Kidney (tissue), 14 donors: ENCODE measurements around the gene ABCB10. TPM values are rescaled to one million over a fixed set of nuclear protein-coding genes. Genes with fewer than 3 reads are reported as not detected.

Experiments
- DNase-seq, 5 donors: peaks; one replicate each; pipeline ENCODE4 v3.0.0-alpha.2; 2013 to 2020
- FAIRE-seq: peaks from 2 replicates; lab custom pipeline; 2012; peaks lifted over from hg19 to GRCh38; lab: Jason Lieb, UNC
- H3K27ac ChIP-seq, 2 donors: one replicate each; pipeline ENCODE4 v1.7.0; 2013; ENCODE audit warnings: low read depth in 2 of 2, low read length in 2 of 2, inconsistent platforms in 1 of 2
- H3K27me3 ChIP-seq: one replicate; pipeline ENCODE4 v1.7.1; 2013; ENCODE audit warnings: low read length, inconsistent platforms; ENCODE audit not compliant: control insufficient read depth, insufficient read depth
- H3K36me3 ChIP-seq, 3 donors: one replicate each; pipeline versions ENCODE4 v1.7.0 to v1.7.1; 2013; ENCODE audit warnings: low read length in 3 of 3, control low read depth in 1 of 3, inconsistent platforms in 1 of 3; ENCODE audit not compliant: insufficient read depth in 3 of 3, control insufficient read depth in 2 of 3
- H3K4me1 ChIP-seq, 3 donors: one replicate each; pipeline versions ENCODE4 v1.7.0 to v1.7.1; 2013; ENCODE audit warnings: low read length in 3 of 3, inconsistent platforms in 1 of 3, low read depth in 1 of 3; ENCODE audit not compliant: control insufficient read depth in 2 of 3, insufficient read depth in 2 of 3
- H3K4me3 ChIP-seq, 3 donors: one replicate each; pipeline versions ENCODE4 v1.7.0 to v1.8.1; 2013; ENCODE audit warnings: low read length in 3 of 3, control low read depth in 1 of 3, inconsistent platforms in 1 of 3
- H3K9ac ChIP-seq, 3 donors: one replicate each; pipeline versions ENCODE4 v1.7.0 to v1.7.1; 2013; ENCODE audit warnings: low read length in 3 of 3, control low read depth in 1 of 3, inconsistent platforms in 1 of 3
- H3K9me3 ChIP-seq, 3 donors: one replicate each; pipeline versions ENCODE4 v1.7.0 to v1.7.1; 2013; ENCODE audit warnings: low read length in 3 of 3, control low read depth in 1 of 3, inconsistent platforms in 1 of 3; ENCODE audit not compliant: control insufficient read depth in 2 of 3, insufficient read depth in 1 of 3
- CTCF ChIP-seq: IDR thresholded peaks from 3 replicates; pipeline ENCODE4 v1.5.1; 2012; ENCODE audit warnings: mild to moderate bottlenecking, moderate library complexity, borderline replicate concordance; ENCODE audit not compliant: insufficient read depth; ENCODE audit errors: extremely low read depth
- intact Hi-C: fragments of 100-400 bp; cut with DNase I; formaldehyde crosslinking; loops from one replicate; pipeline ENCODE4 v1.11.1; 2022
- polyA plus RNA-seq: library from polyadenylated mRNA; stranded (reverse); fragments of 350-450 nt; fragmentation: Illumina TruSeq; extraction: RNeasy Lipid Tissue Mini Kit (QIAGEN cat#74804); gene quantifications from one replicate; pipeline ENCODE4 v1.2.3, GENCODE V29; 2014; ENCODE audit warnings: low read depth, low replicate concordance; ENCODE audit not compliant: insufficient read depth
- total RNA-seq: library from RNA; stranded (reverse); fragmentation: NEBNext Ultra II Directional; extraction: Animal tissue kit (Norgen Biotek cat#: 25700); gene quantifications from one replicate; pipeline ENCODE4 v1.2.1, GENCODE V29; 2021
- donor health status: control.
- donor health status: control.
- donor health status: control.
- donor health status: control.
- donor health status: control.
- donor health status: DM: yes; HTN: yes; CAD: no.
- donor health status: Normal renal cell carcinoma (clear cell type).

Gene ABCB10
- total and polyA plus RNA-seq, 2 donors from 2014 or later = 4.5 to 15.4 TPM

GRCh38 chr1:229470406-229471043, 88.0 kb downstream of the ABCB10 start:
- no peak for TF ChIP-seq CTCF
- intact Hi-C loops = no loop called here
- Histone ChIP-seq H3K27ac (no peak overlapping the region), H3K36me3 (peaks cover 2 to 29% (median 23%) of the 10 kb centered on the region in 3 donors), H3K4me3 (no peak overlapping the region), H3K27me3 (no peaks in the 10 kb centered on the region), H3K9me3 (no peaks in the 10 kb centered on the region), H3K9ac (no peak overlapping the region), H3K4me1 (no peaks in the 10 kb centered on the region)
- no peak for DNase-seq
- FAIRE-seq = no peak

- Histone ChIP-seq H3K4me3 (no peak overlapping the region), H3K27me3 (no peaks in the 10 kb centered on the region), H3K9me3 (no peaks in the 10 kb centered on the region), H3K27ac (no peak overlapping the region), H3K4me1 (no peaks in the 10 kb centered on the region), H3K9ac (no peak overlapping the region), H3K36me3 (peaks cover 2 to 45% (median 27%) of the 10 kb centered on the region in 3 donors)
- intact Hi-C loops = no loop called here
- no peak for FAIRE-seq
- TF ChIP-seq CTCF = no peak
- no peak for DNase-seq
Measured at GRCh38 chr1:229466887-229467286, 91.6 kb downstream of the ABCB10 start.

Other genes with a start within 250 kb of the ABCB10 start
- 3.1 TPM for gene CCSAP, start 215.7 kb downstream of the ABCB10 start, total RNA-seq
- gene CCSAP, start 215.7 kb downstream of the ABCB10 start, polyA plus RNA-seq = 0.84 TPM
- not detected for gene ACTA1, start 124.6 kb downstream of the ABCB10 start, total RNA-seq
- gene ACTA1, start 124.6 kb downstream of the ABCB10 start, polyA plus RNA-seq = 1.2 TPM
- 35.0 TPM for gene NUP133, start 50.4 kb downstream of the ABCB10 start, total RNA-seq
- 15.9 TPM for gene NUP133, start 50.4 kb downstream of the ABCB10 start, polyA plus RNA-seq
- gene TAF5L, start 67.4 kb upstream of the ABCB10 start, total RNA-seq = 19.6 TPM
- gene TAF5L, start 67.4 kb upstream of the ABCB10 start, polyA plus RNA-seq = 7.1 TPM
- 8.3 TPM for gene URB2, start 67.5 kb upstream of the ABCB10 start, total RNA-seq
- gene URB2, start 67.5 kb upstream of the ABCB10 start, polyA plus RNA-seq = 1.4 TPM